RWPE1 (cell line): Measurements from ENCODE around the gene BRD4.

Experiments used
- CTCF ChIA-PET: fragments of 350-600 bp; sonication (Branson Sonifier 250); formaldehyde crosslinking; extraction: SDS; loops from one replicate; lab custom pipeline; 2021; lab: Yijun Ruan, JAX
- POLR2A ChIA-PET: fragments of 400-600 bp; formaldehyde crosslinking; extraction: SDS; loops from one replicate; lab custom pipeline; 2020; ENCODE audit warnings: antibody characterized with exemption; ENCODE audit not compliant: low non-redundant PET; lab: Yijun Ruan, JAX
- DNase-seq: peaks from one replicate; pipeline ENCODE4 v3.0.0; 2012; ENCODE audit warnings: low spot score
- H3K27ac ChIP-seq: fragments of 450-650 bp; 2 replicates; pipeline ENCODE4 v1.5.1; 2017
- TF ChIP-seq, protein P1 (sequence below): fragments of 450-650 bp; conservative IDR thresholded peaks from 2 replicates; pipeline ENCODE4 v1.5.1; 2017; ENCODE audit warnings: low read depth, mild to moderate bottlenecking

The BRD4 gene

DNA sequence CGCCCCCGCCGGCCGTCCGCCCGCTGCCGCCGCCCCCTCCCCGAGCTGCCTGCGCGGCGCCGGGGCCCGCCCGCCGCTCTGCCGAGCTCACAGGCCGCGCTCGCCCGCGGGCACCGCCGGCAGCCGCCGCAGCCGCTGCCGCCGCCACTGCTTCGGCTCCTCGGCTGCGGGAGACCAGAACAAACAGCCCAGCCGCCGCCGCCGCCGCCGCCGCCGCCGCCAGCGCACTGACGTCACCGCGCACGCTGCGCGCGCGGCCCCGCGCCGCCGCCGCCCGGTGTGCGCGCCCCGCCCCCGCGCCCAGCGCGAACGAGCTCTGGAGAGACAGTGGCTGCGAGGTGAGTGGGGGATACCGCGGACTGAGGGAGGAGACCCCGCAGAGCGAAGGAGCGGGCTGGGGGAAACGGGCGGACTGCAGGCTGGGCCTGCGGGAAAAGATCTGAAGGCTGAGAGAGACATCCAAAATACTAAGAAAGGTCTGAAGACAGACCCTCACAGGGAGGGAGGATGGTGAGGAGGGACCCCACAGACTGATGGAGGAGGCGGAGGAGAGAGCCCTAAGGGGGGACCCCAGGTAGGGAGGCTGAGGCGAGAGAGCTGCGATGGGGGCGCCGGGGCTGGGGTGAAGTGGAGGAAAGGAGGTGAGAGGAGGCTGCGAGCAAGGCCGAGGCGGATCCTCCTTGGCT lies at the start of gene BRD4:
BRD4 (minus strand) TSS at position 229 of the 686 bp plus-strand sequence. CDS start 59,440 bp downstream, outside the sequence.
- ChIA-PET POLR2A (interaction anchor here (1.0 kb wide), 1 partner anchor 16 kb away, joined by 5 read pairs; no protein-coding TSS in a partner anchor), CTCF (no interaction called here)
- DNase-seq, result peak; percentile 92
- TF ChIP-seq, protein P1, sequence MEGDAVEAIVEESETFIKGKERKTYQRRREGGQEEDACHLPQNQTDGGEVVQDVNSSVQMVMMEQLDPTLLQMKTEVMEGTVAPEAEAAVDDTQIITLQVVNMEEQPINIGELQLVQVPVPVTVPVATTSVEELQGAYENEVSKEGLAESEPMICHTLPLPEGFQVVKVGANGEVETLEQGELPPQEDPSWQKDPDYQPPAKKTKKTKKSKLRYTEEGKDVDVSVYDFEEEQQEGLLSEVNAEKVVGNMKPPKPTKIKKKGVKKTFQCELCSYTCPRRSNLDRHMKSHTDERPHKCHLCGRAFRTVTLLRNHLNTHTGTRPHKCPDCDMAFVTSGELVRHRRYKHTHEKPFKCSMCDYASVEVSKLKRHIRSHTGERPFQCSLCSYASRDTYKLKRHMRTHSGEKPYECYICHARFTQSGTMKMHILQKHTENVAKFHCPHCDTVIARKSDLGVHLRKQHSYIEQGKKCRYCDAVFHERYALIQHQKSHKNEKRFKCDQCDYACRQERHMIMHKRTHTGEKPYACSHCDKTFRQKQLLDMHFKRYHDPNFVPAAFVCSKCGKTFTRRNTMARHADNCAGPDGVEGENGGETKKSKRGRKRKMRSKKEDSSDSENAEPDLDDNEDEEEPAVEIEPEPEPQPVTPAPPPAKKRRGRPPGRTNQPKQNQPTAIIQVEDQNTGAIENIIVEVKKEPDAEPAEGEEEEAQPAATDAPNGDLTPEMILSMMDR, result no peak
- H3K27ac ChIP-seq, result peak within 1 kb of the TSS; percentile 97

DNA sequence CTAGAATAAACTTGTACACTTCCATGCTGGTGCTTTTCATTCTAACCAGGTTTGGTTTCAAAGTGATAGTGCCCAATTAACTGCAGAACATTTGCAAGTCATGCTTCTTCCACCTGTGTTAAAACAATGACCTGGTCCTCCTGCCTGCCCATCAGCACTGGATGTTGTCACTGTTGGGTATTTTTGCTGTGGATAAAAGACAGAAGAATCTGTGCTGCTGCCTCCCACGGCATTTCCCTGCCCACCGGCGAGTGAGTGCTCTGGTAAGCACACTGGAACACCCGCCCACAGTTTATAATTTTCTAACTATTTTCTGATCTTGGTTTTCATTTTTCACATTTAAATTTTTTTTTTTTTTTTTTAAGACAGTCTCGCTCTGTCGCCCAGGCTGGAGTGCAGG lies 49.5 kb upstream of the BRD4 start:
- H3K27ac ChIP-seq, result peak overlapping the region; percentile 64
- TF ChIP-seq, protein P1, result no peak
- DNase-seq, result no peak
- CTCF ChIA-PET, result interaction anchor here (0.7 kb wide), 1 partner anchor 186 kb away, joined by 3 read pairs; no protein-coding TSS in a partner anchor
- POLR2A ChIA-PET, result no interaction called here

DNA sequence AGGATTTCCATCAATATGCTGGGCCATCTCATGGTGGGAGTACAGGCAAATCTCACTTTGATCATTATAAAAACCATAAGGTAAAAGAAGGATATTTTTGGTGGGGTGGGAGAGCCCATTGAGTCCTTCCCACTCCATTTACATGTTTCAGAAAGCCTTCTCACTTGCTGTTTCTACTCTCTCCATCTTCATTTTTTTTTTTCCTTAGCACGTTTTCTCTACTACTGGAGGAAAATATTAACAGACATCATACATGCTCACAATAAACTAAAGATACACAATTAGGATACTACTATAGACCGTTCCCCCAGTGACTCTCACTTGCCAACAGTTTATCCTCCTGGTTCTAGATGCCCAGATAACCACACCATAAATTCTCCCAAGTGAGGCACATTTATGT lies 49.1 kb upstream of the BRD4 start:
- ChIA-PET CTCF (no interaction called here), POLR2A (no interaction called here)
- no peak for DNase-seq
- TF ChIP-seq, protein P1, result no peak
- H3K27ac ChIP-seq, result no peak overlapping the region; the same call in 1 of the 2 replicates

DNA sequence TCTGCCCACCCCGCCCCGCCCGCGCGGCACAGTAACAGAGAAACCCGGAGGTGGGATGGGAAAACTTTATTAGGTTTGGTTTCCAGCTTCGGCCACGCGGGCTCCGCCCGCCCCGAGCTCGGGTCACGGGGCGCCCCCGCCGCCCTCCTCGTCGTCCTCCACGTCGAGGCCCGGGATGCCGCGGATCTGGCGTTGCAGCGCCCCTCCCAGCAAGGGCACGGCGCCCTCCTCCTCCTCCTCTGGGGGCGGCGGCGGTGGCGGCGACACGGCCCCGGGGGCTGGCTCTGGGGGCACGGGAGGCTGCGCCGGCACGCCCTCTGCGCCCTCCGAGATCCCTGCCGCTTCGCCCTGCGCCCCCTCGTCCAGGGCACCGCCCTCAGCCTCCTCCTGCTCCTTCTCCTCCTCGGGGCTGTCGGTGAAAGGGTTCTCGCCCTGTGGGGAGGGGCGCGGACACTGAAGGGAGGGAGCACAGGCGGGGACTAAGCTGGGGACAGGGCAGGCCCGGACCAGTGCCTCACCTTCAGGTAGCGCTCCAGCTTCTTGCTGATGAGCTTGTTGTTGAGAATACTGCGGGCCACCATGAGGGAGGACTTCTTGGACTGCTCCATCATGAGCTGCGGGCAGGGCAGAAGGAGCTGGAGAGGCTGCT lies 47.8 kb upstream of the BRD4 start:
- POLR2A ChIA-PET, result interaction anchor here (0.5 to 1.8 kb wide), 4 partner anchors 17 to 185 kb away, joined by 3 to 4 read pairs (median 3); partner anchors contain the start of gene AKAP8L
- CTCF ChIA-PET, result interaction anchor here (0.6 to 0.9 kb wide), 4 partner anchors 39 to 203 kb away, joined by 3 to 5 read pairs (median 4); no protein-coding TSS in a partner anchor
- TF ChIP-seq, protein P1, result no peak
- H3K27ac ChIP-seq, result peak overlapping the region; percentile 95
- peak; percentile 49 for DNase-seq

DNA sequence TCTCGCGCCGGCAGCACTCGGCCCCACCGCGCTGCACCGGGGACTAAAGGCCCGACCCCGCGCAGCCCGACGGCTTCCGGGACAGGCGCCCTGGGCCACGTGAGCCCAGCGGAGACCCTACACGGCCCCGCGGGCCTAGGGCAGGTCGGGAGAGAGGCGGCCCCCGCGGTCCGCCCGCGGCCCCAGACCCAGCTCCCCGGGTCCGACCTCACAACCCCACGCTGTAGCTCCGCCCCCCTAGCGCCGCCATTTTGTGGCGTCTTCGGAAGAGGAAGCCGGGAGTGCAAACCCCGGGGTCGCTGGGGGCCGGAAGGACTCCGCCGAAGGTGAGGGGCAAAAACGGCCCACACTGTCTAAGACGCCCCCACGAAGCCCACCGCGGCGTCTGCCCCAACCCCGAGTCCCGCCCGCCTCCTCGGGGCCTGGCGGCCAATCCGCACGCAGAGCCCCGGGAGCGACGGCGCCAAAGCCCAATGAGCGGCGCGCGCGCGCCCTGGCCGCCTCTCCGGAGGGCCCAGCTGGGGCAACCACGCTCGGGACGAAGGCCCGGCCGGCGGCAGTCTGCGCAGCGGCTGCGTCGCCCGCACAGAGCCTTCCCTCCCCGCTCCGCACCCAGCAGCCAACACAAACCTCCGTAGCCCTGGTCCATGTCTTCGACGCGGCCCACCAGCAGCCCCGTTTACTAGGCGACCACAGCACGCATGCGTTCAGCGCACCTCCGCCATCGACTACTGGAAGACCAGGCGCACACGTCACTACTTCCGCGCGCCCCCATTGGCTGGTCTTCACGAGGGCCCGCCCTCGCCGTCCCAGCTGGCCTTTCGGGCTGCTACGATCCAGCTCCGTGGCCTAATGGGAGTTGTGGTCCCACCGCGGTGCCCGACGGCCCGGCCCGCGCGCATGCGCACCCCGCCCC lies 47.0 kb upstream of the BRD4 start, which contains the start of gene AKAP8:
AKAP8 (minus strand) TSS at position 705 of the 916 bp plus-strand sequence; CDS start at position 649, 56 bp downstream.
- peak within 1 kb of the TSS; percentile 95 for H3K27ac ChIP-seq
- POLR2A ChIA-PET, result interaction anchor here (0.6 to 1.8 kb wide), 2 partner anchors 40 to 183 kb away, joined by 3 to 4 read pairs; partner anchors contain the start of gene AKAP8L
- peak; percentile 100 for DNase-seq
- TF ChIP-seq, protein P1, result no peak
- CTCF ChIA-PET, result interaction anchor here (0.6 to 1.2 kb wide), 7 partner anchors 68 to 1399 kb away, joined by 3 to 5 read pairs (median 3); no protein-coding TSS in a partner anchor
